Mesothelial cell of epicardium (in vitro differentiated cells): ENCODE data around the gene DCUN1D4. TPM values are rescaled to one million over a fixed set of nuclear protein-coding genes. Genes with fewer than 3 reads are reported as not detected.

ENCODE experiments used
- DNase-seq, 2 experiments: peaks; one replicate each; pipeline ENCODE4 v3.0.0; 2021; ENCODE audit warnings: low spot score in 2 of 2; ENCODE audit not compliant: unreplicated experiment in 2 of 2
- H3K27ac Mint-ChIP-seq: 2 replicates; pipeline ENCODE4 v1.8.0; 2021; ENCODE audit warnings: mixed read lengths
- H3K27me3 Mint-ChIP-seq: 2 replicates; pipeline ENCODE4 v1.8.0; 2021; ENCODE audit warnings: low read depth, mixed read lengths
- H3K36me3 Mint-ChIP-seq: 2 replicates; pipeline ENCODE4 v1.8.0; 2021; ENCODE audit warnings: mixed read lengths
- H3K4me1 Mint-ChIP-seq: 2 replicates; pipeline ENCODE4 v1.8.0; 2021; ENCODE audit warnings: mixed read lengths
- H3K4me3 Mint-ChIP-seq: 2 replicates; pipeline ENCODE4 v1.8.0; 2021; ENCODE audit warnings: mild to moderate bottlenecking, moderate library complexity, mixed read lengths
- H3K9me3 Mint-ChIP-seq: 2 replicates; pipeline ENCODE4 v1.8.0; 2021; ENCODE audit warnings: mixed read lengths
- total RNA-seq: library from RNA; stranded (reverse); gene quantifications from 3 replicates; pipeline ENCODE4 v1.2.1, GENCODE V29; 2021
- TF ChIP-seq, protein P1 (sequence below): fragments of 200-600 bp; sonication (generic); IDR thresholded peaks from one replicate; pipeline ENCODE4 v1.5.0; 2021; ENCODE audit warnings: antibody characterized with exemption; ENCODE audit not compliant: unreplicated experiment

Gene DCUN1D4
- total RNA-seq, 1 donor from 2014 or later = 44.8 TPM

DNA sequence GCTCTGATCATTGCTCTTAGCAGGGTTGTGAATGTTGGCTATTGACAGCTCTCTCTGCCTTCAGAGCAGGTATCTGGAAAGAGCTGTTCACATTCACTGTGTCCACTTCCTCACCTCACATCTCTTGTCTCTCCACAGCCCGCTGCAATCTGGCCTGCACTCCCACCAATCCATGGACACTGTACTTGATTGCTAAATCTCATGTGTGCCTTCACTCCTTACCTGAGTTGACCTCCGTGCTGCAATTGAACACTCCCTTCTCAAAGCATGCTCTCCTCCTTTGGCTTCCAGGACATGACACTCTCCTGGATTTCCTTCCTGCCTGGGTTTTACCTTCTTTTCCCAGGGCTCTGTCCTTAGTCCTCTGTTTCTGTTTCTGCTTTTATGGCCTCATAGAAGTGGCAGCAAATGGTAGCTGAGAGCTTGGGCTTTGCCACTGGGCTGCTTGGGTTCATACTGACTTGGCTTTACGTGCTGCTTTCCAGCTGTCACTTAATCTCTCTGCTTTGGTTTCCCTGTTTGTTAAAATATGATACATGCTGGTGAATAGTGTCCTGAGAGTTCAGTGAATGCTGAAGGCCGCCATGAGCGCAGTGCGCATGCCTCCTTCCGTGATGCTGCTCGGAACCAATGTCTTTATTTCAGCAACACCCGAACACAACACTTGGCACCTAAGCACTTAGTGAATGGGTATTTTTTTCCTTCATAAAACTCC is 29.5 kb downstream of the DCUN1D4 start:
- Mint-ChIP-seq H3K4me3 (no peak overlapping the region), H3K4me1 (peaks cover 10% of the 10 kb centered on the region), H3K27ac (no peak overlapping the region), H3K9me3 (no peaks in the 10 kb centered on the region), H3K27me3 (no peaks in the 10 kb centered on the region), H3K36me3 (peaks cover 24% of the 10 kb centered on the region)
- no peak for DNase-seq
- TF ChIP-seq, protein P1, sequence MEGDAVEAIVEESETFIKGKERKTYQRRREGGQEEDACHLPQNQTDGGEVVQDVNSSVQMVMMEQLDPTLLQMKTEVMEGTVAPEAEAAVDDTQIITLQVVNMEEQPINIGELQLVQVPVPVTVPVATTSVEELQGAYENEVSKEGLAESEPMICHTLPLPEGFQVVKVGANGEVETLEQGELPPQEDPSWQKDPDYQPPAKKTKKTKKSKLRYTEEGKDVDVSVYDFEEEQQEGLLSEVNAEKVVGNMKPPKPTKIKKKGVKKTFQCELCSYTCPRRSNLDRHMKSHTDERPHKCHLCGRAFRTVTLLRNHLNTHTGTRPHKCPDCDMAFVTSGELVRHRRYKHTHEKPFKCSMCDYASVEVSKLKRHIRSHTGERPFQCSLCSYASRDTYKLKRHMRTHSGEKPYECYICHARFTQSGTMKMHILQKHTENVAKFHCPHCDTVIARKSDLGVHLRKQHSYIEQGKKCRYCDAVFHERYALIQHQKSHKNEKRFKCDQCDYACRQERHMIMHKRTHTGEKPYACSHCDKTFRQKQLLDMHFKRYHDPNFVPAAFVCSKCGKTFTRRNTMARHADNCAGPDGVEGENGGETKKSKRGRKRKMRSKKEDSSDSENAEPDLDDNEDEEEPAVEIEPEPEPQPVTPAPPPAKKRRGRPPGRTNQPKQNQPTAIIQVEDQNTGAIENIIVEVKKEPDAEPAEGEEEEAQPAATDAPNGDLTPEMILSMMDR = no peak

DNA sequence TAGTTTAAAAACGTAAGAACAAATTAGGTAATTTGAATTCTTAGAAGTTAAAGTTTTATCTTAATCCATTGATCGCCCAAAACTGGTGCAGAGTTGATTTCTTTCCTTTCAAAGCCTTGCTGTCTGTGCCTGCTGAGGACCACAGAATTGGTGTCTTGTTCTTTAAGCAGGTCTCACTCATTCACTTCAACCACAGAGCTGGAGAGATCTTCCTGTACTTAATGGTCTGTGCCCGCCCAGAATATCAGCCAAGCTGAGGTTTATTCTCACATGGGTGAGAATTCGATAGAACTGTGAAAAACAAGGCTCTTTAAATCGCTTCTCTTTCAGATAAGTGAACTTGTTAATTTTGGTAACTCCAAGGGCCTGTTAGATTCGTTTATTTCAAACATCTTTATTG is 31.6 kb downstream of the DCUN1D4 start:
- Mint-ChIP-seq H3K4me3 (no peak overlapping the region), H3K27me3 (no peaks in the 10 kb centered on the region), H3K36me3 (peaks cover 31% of the 10 kb centered on the region), H3K9me3 (no peaks in the 10 kb centered on the region), H3K27ac (no peak overlapping the region), H3K4me1 (peaks cover 16% of the 10 kb centered on the region)
- TF ChIP-seq, protein P1 = no peak
- no peak for DNase-seq

DNA sequence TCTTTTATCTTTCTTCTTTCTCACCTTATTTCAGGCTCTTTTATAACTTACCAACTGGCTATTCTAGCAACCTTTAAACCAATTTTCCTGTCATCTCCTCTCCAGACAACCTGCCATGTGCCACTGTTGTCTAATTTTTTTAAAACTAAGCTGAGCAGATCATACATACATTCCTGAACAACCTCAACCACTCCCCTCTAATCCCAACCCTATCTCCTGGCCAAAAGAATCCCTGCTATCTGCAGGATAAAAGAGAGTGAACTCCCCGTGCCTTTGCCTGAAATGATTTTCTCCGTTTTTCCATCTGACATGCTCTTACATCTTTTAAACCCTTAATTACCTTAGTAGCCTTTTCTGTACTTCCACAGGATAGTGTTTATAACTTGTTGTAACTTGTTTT is 35.5 kb downstream of the DCUN1D4 start:
- no peaks in the 10 kb centered on the region for H3K9me3 Mint-ChIP-seq
- no peak overlapping the region for H3K4me3 Mint-ChIP-seq
- no peak for DNase-seq
- H3K36me3 Mint-ChIP-seq = peaks cover 31% of the 10 kb centered on the region
- TF ChIP-seq, protein P1 = no peak
- no peaks in the 10 kb centered on the region for H3K27me3 Mint-ChIP-seq
- peaks cover 19% of the 10 kb centered on the region for H3K4me1 Mint-ChIP-seq
- peak overlapping the region; percentile 21 for H3K27ac Mint-ChIP-seq

DNA sequence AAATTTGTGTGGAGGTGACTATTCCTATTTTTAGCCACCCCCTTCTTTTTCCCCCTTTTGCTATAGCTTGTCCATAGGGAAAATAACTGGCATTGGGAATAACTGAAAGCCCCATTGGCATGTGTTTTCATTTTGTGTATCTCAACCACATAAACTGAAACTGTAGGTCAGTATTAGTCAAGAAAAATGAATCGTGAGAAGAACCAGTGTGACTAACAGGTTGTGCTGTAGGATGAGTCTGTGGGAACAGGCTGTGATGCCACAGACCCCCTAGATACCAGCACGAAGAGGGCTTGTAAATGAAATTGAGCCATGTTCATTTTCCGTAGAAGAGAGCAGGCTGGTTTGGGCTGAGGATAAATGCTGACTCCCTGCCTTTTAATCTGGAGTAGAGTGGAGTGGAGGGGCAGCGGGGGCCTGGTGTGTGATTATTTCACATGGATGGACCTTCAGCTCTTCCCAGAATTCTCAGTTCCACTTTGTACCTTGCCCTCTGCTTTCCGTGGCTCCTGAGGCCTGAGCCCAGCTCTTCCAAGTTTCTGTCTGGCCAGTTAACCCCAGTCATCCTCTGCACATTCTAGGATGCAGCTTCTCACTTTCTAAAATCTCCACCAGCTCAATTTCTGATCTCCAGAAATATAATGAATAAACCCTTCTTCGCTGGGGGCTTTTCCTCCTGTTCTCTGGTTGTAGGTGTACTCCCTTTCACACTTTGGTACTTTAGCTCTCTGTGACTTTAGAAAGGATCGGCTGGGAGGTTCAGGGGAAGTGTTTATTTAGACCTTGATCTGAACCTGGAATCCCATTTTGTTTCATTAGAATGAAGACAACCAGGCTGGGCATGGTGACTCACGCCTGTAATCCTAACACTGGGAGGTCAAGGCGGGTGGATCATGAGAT is 37.3 kb downstream of the DCUN1D4 start:
- TF ChIP-seq, protein P1 = no peak
- no peak overlapping the region for H3K27ac Mint-ChIP-seq
- peaks cover 5% of the 10 kb centered on the region for H3K9me3 Mint-ChIP-seq
- peaks cover 19% of the 10 kb centered on the region for H3K4me1 Mint-ChIP-seq
- no peaks in the 10 kb centered on the region for H3K27me3 Mint-ChIP-seq
- H3K4me3 Mint-ChIP-seq = no peak overlapping the region
- no peak for DNase-seq
- peaks cover 34% of the 10 kb centered on the region for H3K36me3 Mint-ChIP-seq

DNA sequence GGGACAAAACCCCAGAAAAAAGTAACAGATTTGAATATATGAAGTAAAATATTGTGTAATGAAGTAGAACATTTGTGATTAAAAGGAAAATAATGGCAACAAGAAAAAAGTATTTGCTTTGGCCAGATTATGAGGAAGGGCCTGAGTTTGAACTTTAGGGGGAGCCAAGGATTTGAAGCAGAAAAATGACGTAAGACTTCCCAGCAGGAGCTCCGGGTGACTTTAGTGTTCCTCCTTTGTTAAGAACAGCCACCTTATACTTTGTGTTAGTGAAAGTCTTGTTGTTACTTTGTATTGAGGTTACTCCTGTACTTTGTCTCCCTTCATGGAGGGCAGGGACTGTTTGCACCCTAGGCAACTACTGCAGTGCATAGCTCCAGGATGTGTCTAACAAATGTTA is 41.1 kb downstream of the DCUN1D4 start:
- TF ChIP-seq, protein P1 = no peak
- Mint-ChIP-seq H3K27ac (peak overlapping the region; percentile 12), H3K4me1 (peaks cover 4% of the 10 kb centered on the region), H3K27me3 (no peaks in the 10 kb centered on the region), H3K4me3 (no peak overlapping the region), H3K9me3 (peaks cover 5% of the 10 kb centered on the region), H3K36me3 (peaks cover 36% of the 10 kb centered on the region)
- DNase-seq = no peak
